K562 (cell line): ENCODE data around the gene FITM2. TPM values are rescaled to one million over a fixed set of nuclear protein-coding genes. Genes with fewer than 3 reads are reported as not detected.

Experiments
- ATAC-seq: fragments of 200-7000 bp; cut with Tn5 transposase; 3 replicates; pipeline ENCODE4 v1.9.1; 2020; ENCODE audit warnings: moderate library complexity
- BruUV-seq: library from RNA; stranded (reverse); fragments of 400-500 nt; replicated peaks from 2 replicates; lab custom pipeline; 2021; lab: Mats Ljungman, UMichigan
- CTCF ChIA-PET: fragments of 300-600 bp; formaldehyde crosslinking; extraction: SDS; loops from one replicate; lab custom pipeline; 2021; ENCODE audit warnings: low intra/inter-chr PET ratio; lab: Yijun Ruan, JAX
- POLR2A ChIA-PET: fragments of 300-600, 350-650 bp; sonication (Branson Sonifier 250); formaldehyde crosslinking; extraction: SDS; loops from one replicate; lab custom pipeline; 2021; ENCODE audit warnings: antibody characterized with exemption, inconsistent platforms; lab: Yijun Ruan, JAX
- DNase-seq, 4 experiments: peaks; one replicate each; pipeline versions ENCODE4 v3.0.0 to v3.0.0-alpha.2; 2011 to 2018; ENCODE audit warnings: low spot score in 3 of 4, mixed read lengths in 3 of 4; ENCODE audit errors: extremely low read depth in 1 of 4
- FAIRE-seq: peaks from 2 replicates; lab custom pipeline; 2011; peaks lifted over from hg19 to GRCh38; lab: Jason Lieb, UNC
- H2AFZ ChIP-seq: 2 replicates; pipeline ENCODE4 v1.6.0; 2011; ENCODE audit warnings: low read depth, low read length, control low read depth, inconsistent platforms
- H3K27ac ChIP-seq: fragments of 200-600 bp; 3 replicates; pipeline ENCODE4 v1.8.0; 2011; ENCODE audit warnings: low read depth, mild to moderate bottlenecking, control low read depth, inconsistent platforms, low read length, moderate library complexity, mixed read lengths; ENCODE audit errors: extremely low read depth
- H3K27me3 ChIP-seq, 2 experiments: fragments of 300-600 bp in 1 of 2; 2 replicates in 1 of 2; 3 replicates in 1 of 2; pipeline versions ENCODE4 v1.6.0 to v1.8.0; 2011; ENCODE audit warnings: inconsistent platforms in 2 of 2, low read length in 2 of 2, mild to moderate bottlenecking in 1 of 2, mixed read lengths in 1 of 2, moderate library complexity in 1 of 2; ENCODE audit not compliant: control insufficient read depth in 2 of 2, insufficient read depth in 2 of 2
- H3K36me3 ChIP-seq: fragments of 300-600 bp; 3 replicates; pipeline ENCODE4 v1.8.0; 2011; ENCODE audit warnings: mild to moderate bottlenecking, low read length, inconsistent platforms; ENCODE audit not compliant: control insufficient read depth, insufficient read depth
- H3K4me1 ChIP-seq, 2 experiments: fragments of 200-600 bp in 1 of 2; replicated peaks in 1 of 2; 2 replicates in 1 of 2; 3 replicates in 1 of 2; pipeline versions ENCODE4 v1.5.1 to v1.8.0; 2011; ENCODE audit warnings: inconsistent platforms in 2 of 2, low read length in 2 of 2, mild to moderate bottlenecking in 1 of 2, mixed read lengths in 1 of 2, moderate library complexity in 1 of 2; ENCODE audit not compliant: control insufficient read depth in 2 of 2, insufficient read depth in 2 of 2
- H3K4me2 ChIP-seq: 2 replicates; pipeline ENCODE4 v1.6.1; 2011; ENCODE audit warnings: low read length, control low read depth, inconsistent platforms, mixed read lengths; ENCODE audit not compliant: insufficient read depth
- H3K4me3 ChIP-seq: fragments of 200-600 bp; sonication (generic), shearing (Covaris generic); 2 replicates; pipeline ENCODE4 v1.5.1; 2016; ENCODE audit warnings: control low read depth, inconsistent platforms
- H3K79me2 ChIP-seq: fragments of 200-600 bp; 3 replicates; pipeline ENCODE4 v1.8.0; 2011; ENCODE audit warnings: low read length, inconsistent platforms; ENCODE audit not compliant: control insufficient read depth, insufficient read depth
- H3K9ac ChIP-seq, 2 experiments: 2 replicates each; pipeline versions ENCODE4 v1.6.0 to v1.6.1; 2011; ENCODE audit warnings: low read depth in 2 of 2, low read length in 2 of 2, control low read depth in 1 of 2, inconsistent platforms in 1 of 2, mild to moderate bottlenecking in 1 of 2, mixed read lengths in 1 of 2; ENCODE audit not compliant: insufficient read depth in 1 of 2
- H3K9me1 ChIP-seq: one replicate; pipeline ENCODE4 v1.6.0; 2011; ENCODE audit warnings: inconsistent platforms, mild to moderate bottlenecking, low read length, moderate library complexity; ENCODE audit not compliant: control insufficient read depth, insufficient read depth
- H3K9me3 ChIP-seq: replicated peaks from 2 replicates; pipeline ENCODE4 v1.5.1; 2011; ENCODE audit warnings: low read depth, low read length, inconsistent platforms; ENCODE audit not compliant: control insufficient read depth, insufficient read depth
- H4K20me1 ChIP-seq: replicated peaks from 2 replicates; pipeline ENCODE4 v1.6.1; 2011; ENCODE audit warnings: low read length, inconsistent platforms, mixed read lengths; ENCODE audit not compliant: control insufficient read depth, insufficient read depth
- ADNP ChIP-seq: fragments of 200-800 bp; sonication (Bioruptor generic); IDR thresholded peaks from 2 replicates; pipeline ENCODE4 v1.6.1; 2016; ENCODE audit warnings: missing genetic modification characterization, missing compliant biosample characterization
- ARID4B ChIP-seq: sonication (generic); formaldehyde crosslinking; IDR thresholded peaks from 2 replicates; pipeline ENCODE4 v1.8.0; 2022; ENCODE audit warnings: mild to moderate bottlenecking, missing genetic modification reagents
- BCOR ChIP-seq: fragments of 450-650 bp; IDR thresholded peaks from 2 replicates; pipeline ENCODE4 v1.6.1; 2016
- CREBBP ChIP-seq: IDR thresholded peaks from one replicate; pipeline ENCODE4 v1.6.1; 2012; ENCODE audit warnings: low read depth, mild to moderate bottlenecking, control low read depth, inconsistent platforms, low read length
- EP400 ChIP-seq: fragments of 450-650 bp; IDR thresholded peaks from 2 replicates; pipeline ENCODE4 v1.6.1; 2017; ENCODE audit warnings: antibody characterized with exemption, mild to moderate bottlenecking, moderate library complexity
- HOXB6 ChIP-seq: fragments of 250-450 bp; sonication (Bioruptor Pico); IDR thresholded peaks from 2 replicates; pipeline ENCODE4 v1.5.1; 2022; ENCODE audit warnings: mild to moderate bottlenecking, borderline replicate concordance
- KDM1A ChIP-seq, 2 experiments: fragments of 450-650 bp; IDR thresholded peaks; 2 replicates each; pipeline ENCODE4 v1.6.1; 2016; ENCODE audit warnings: mild to moderate bottlenecking in 2 of 2
- MED1 ChIP-seq: sonication (generic); formaldehyde crosslinking; IDR thresholded peaks from 2 replicates; pipeline ENCODE4 v1.8.1; 2023; ENCODE audit warnings: missing genetic modification reagents, borderline replicate concordance
- NR3C1 ChIP-seq: sonication (generic); formaldehyde crosslinking; IDR thresholded peaks from 2 replicates; pipeline ENCODE4 v1.8.1; 2022; ENCODE audit warnings: missing genetic modification reagents
- PREB ChIP-seq: sonication (generic); formaldehyde crosslinking; IDR thresholded peaks from 2 replicates; pipeline ENCODE4 v1.8.1; 2023; ENCODE audit warnings: mild to moderate bottlenecking, missing genetic modification reagents
- RBM25 ChIP-seq: fragments of 200-400 bp; formaldehyde crosslinking; IDR thresholded peaks from 2 replicates; pipeline ENCODE4 v1.6.1; 2018; ENCODE audit warnings: low read length, low read depth, moderate library complexity; ENCODE audit not compliant: severe bottlenecking
- SMARCA4 ChIP-seq: fragments of 450-650 bp; IDR thresholded peaks from 2 replicates; pipeline ENCODE4 v1.6.1; 2016
- SMARCA5 ChIP-seq: fragments of 450-650 bp; IDR thresholded peaks from 2 replicates; pipeline ENCODE4 v1.6.1; 2016
- ZFP36 ChIP-seq: fragments of 150-350 bp; IDR thresholded peaks from 2 replicates; pipeline ENCODE4 v1.6.1; 2018; ENCODE audit warnings: low read length, low read depth; ENCODE audit not compliant: partially characterized antibody
- ZFX ChIP-seq: sonication (generic); formaldehyde crosslinking; IDR thresholded peaks from 2 replicates; pipeline ENCODE4 v1.8.0; 2022; ENCODE audit warnings: mild to moderate bottlenecking, missing genetic modification reagents, moderate library complexity
- WGBS: fragments of 100-300 bp; shearing (Covaris generic); methylation state at CpG from one replicate; pipeline ENCODE4 v1.1.6; 2016; ENCODE audit warnings: low coverage, mixed read lengths; ENCODE audit not compliant: insufficient coverage; ENCODE audit errors: missing lambda C conversion rate; 5-methylcytosine and 5-hydroxymethylcytosine counted together
- in situ Hi-C: fragments of 300-500 bp; cut with MboI; formaldehyde crosslinking; loops from 4 replicates; pipeline ENCODE4 v1.15.0; 2018; ENCODE audit warnings: inconsistent platforms, mixed read lengths
- intact Hi-C: fragments of 100-400 bp; cut with micrococcal nuclease; formaldehyde crosslinking; loops from 2 replicates; pipeline ENCODE4 v1.14.2; 2022
- polyA plus RNA-seq, 8 experiments: library from polyadenylated mRNA; depleted of rRNA in 4 of 8; stranded (reverse) in 5 of 8; unstranded in 3 of 8; fragments of >200 nt; fragmentation: Nextera tagmentation in 2 of 8; fragmentation: Illumina TruSeq in 1 of 8; extraction: Ambion mirVana in 2 of 8; extraction: Trizol in 1 of 8; gene quantifications; 2 replicates each; pipeline versions ENCODE4 v1.2.1 to v1.2.3, GENCODE V29; 2011 to 2014; ENCODE audit warnings: inconsistent platforms in 1 of 8, missing spikeins in 1 of 8
- total RNA-seq, 7 experiments: library from RNA; depleted of rRNA in 6 of 7; stranded (reverse); fragments of >200 nt in 6 of 7; fragmentation: Illumina TruSeq in 2 of 7; extraction: Trizol in 2 of 7; gene quantifications; 2 replicates each; pipeline versions ENCODE4 v1.2.1 to v1.2.3, GENCODE V29; 2011 to 2021; ENCODE audit warnings: low replicate concordance in 1 of 7

The FITM2 gene
- total and polyA plus RNA-seq, 9 of the 15 experiments (the other 6 are each of a cell fraction or from before 2014, with no cell fraction given), result 0.64 to 2.8 (median 1.8) TPM

DNA sequence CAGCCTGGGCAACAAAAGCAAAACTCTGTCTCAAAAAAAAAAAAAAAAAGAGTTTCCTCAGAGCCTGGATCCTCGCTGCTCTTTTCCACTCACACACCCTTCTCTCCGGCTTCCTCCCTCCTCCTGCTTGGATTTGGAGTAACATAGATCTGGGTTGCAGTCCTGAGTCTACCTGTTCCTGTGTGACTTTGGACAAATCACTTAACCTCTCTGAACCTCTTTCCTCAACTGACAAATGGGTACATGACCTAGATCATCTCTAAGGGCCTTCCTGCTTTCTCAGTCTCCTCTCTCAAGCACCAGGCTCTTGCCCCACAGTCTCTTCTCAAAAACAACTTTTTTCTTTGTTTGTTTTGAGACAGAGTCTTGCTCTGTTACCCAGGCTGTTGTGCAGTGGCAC lies 20.2 kb upstream of the FITM2 start:
- no TSS peak for BruUV-seq
- H3K27me3 ChIP-seq, result peaks cover 14 to 48% of the 10 kb centered on the region in 2 experiments
- no peak overlapping the region for H3K9ac ChIP-seq
- no peaks in the 10 kb centered on the region for H3K79me2 ChIP-seq
- no peak overlapping the region for H3K27ac ChIP-seq
- H4K20me1 ChIP-seq, result 0 out of 2 replicates have a peak, but pooled peaks cover 4% of the 10 kb centered on the region
- FAIRE-seq, result no peak
- in situ Hi-C loops (no loop called here), intact Hi-C loops (no loop called here)
- peaks cover 0 to 5% of the 10 kb centered on the region in 2 experiments; a peak in 1 of 5 replicates for H3K4me1 ChIP-seq
- no peak for TF ChIP-seq PREB
- TF ChIP-seq NR3C1, result no peak
- TF ChIP-seq KDM1A (IDR thresholded peaks at IDR 0.05), result peak in 1 of 2 experiments; percentile 30; a peak in 1 of 4 replicates
- peak; percentile 42; the same call in 1 of the 2 replicates for TF ChIP-seq ADNP (tag)
- TF ChIP-seq ZFP36, result peak; percentile 74
- peak; percentile 84 for TF ChIP-seq BCOR
- TF ChIP-seq MED1 (CRISPR knock-in tag), result no peak
- no peak for TF ChIP-seq ARID4B (CRISPR knock-in tag)
- no peak for TF ChIP-seq ZFX (CRISPR knock-in tag)
- TF ChIP-seq HOXB6 (CRISPR knock-in tag), result no peak
- peak; percentile 81 for TF ChIP-seq RBM25
- TF ChIP-seq EP400, result no peak
- peak; percentile 68; the same call in 1 of the 2 replicates for TF ChIP-seq SMARCA5
- no peak for TF ChIP-seq CREBBP
- no peak for TF ChIP-seq SMARCA4
- ATAC-seq, result no peak
- H3K36me3 ChIP-seq, result no peaks in the 10 kb centered on the region
- no peak overlapping the region for H3K4me3 ChIP-seq
- no peak overlapping the region for H3K4me2 ChIP-seq
- WGBS, result 0% methylated on average over 1 of the region's 2 CpGs
- H2AFZ ChIP-seq, result no peak overlapping the region
- DNase-seq, result no peak
- POLR2A ChIA-PET, result no interaction called here
- CTCF ChIA-PET, result no interaction called here
- no peaks in the 10 kb centered on the region for H3K9me3 ChIP-seq
- no peaks in the 10 kb centered on the region for H3K9me1 ChIP-seq
